HEK293T (cell line): ENCODE data around the gene NTN4.

ENCODE experiments used
- CTCF ChIA-PET: fragments of 350-600 bp; formaldehyde crosslinking; extraction: SDS; loops from one replicate; lab custom pipeline; 2021; ENCODE audit warnings: antibody characterized with exemption, inconsistent platforms; lab: Yijun Ruan, JAX
- POLR2A ChIA-PET: fragments of 350-600 bp; formaldehyde crosslinking; extraction: SDS; loops from one replicate; lab custom pipeline; 2020; ENCODE audit warnings: antibody characterized with exemption, inconsistent platforms; lab: Yijun Ruan, JAX
- DNase-seq: peaks from one replicate; pipeline ENCODE4 v3.0.0; 2012; ENCODE audit warnings: mixed read lengths; ENCODE audit errors: extremely low spot score
- ARNT ChIP-seq: fragments of 450-650 bp; IDR thresholded peaks from 2 replicates; pipeline ENCODE4 v1.6.1; 2017; ENCODE audit warnings: mild to moderate bottlenecking
- BHLHE40 ChIP-seq: fragments of 450-650 bp; IDR thresholded peaks from 2 replicates; pipeline ENCODE4 v1.6.1; 2016; ENCODE audit warnings: mild to moderate bottlenecking, moderate library complexity, borderline replicate concordance
- CTBP1 ChIP-seq: fragments of 450-650 bp; IDR thresholded peaks from 2 replicates; pipeline ENCODE4 v1.6.1; 2016; ENCODE audit warnings: borderline replicate concordance
- ELF4 ChIP-seq: fragments of 450-650 bp; IDR thresholded peaks from 2 replicates; pipeline ENCODE4 v1.6.1; 2017; ENCODE audit warnings: antibody characterized with exemption
- FOXA1 ChIP-seq: fragments of 450-650 bp; IDR thresholded peaks from 2 replicates; pipeline ENCODE4 v1.6.1; 2016; ENCODE audit warnings: mild to moderate bottlenecking
- FOXK2 ChIP-seq: fragments of 450-650 bp; IDR thresholded peaks from 2 replicates; pipeline ENCODE4 v1.6.1; 2016; ENCODE audit warnings: mild to moderate bottlenecking
- FOXM1 ChIP-seq: fragments of 450-650 bp; IDR thresholded peaks from 2 replicates; pipeline ENCODE4 v1.6.1; 2017; ENCODE audit warnings: mild to moderate bottlenecking, borderline replicate concordance
- HDGF ChIP-seq: fragments of 450-650 bp; IDR thresholded peaks from 2 replicates; pipeline ENCODE4 v1.6.1; 2017; ENCODE audit warnings: antibody characterized with exemption, borderline replicate concordance
- L3MBTL2 ChIP-seq: fragments of 450-650 bp; conservative IDR thresholded peaks from 2 replicates; pipeline ENCODE4 v1.6.1; 2016; ENCODE audit warnings: mild to moderate bottlenecking
- LEF1 ChIP-seq: fragments of 450-650 bp; IDR thresholded peaks from 2 replicates; pipeline ENCODE4 v1.6.1; 2017; ENCODE audit warnings: mild to moderate bottlenecking, borderline replicate concordance
- NFRKB ChIP-seq: fragments of 450-650 bp; IDR thresholded peaks from 2 replicates; pipeline ENCODE4 v1.6.1; 2016; ENCODE audit warnings: mild to moderate bottlenecking, moderate library complexity
- PKNOX1 ChIP-seq: fragments of 450-650 bp; IDR thresholded peaks from 2 replicates; pipeline ENCODE4 v1.6.1; 2016
- SP1 ChIP-seq: fragments of 450-650 bp; IDR thresholded peaks from 2 replicates; pipeline ENCODE4 v1.6.1; 2017
- SUZ12 ChIP-seq: fragments of 450-650 bp; IDR thresholded peaks from 2 replicates; pipeline ENCODE4 v1.6.1; 2016; ENCODE audit warnings: mild to moderate bottlenecking
- TARDBP ChIP-seq: fragments of 450-650 bp; IDR thresholded peaks from 2 replicates; pipeline ENCODE4 v1.6.1; 2016
- ZNF384 ChIP-seq: fragments of 450-650 bp; IDR thresholded peaks from 2 replicates; pipeline ENCODE4 v1.6.1; 2016

NTN4 gene

DNA sequence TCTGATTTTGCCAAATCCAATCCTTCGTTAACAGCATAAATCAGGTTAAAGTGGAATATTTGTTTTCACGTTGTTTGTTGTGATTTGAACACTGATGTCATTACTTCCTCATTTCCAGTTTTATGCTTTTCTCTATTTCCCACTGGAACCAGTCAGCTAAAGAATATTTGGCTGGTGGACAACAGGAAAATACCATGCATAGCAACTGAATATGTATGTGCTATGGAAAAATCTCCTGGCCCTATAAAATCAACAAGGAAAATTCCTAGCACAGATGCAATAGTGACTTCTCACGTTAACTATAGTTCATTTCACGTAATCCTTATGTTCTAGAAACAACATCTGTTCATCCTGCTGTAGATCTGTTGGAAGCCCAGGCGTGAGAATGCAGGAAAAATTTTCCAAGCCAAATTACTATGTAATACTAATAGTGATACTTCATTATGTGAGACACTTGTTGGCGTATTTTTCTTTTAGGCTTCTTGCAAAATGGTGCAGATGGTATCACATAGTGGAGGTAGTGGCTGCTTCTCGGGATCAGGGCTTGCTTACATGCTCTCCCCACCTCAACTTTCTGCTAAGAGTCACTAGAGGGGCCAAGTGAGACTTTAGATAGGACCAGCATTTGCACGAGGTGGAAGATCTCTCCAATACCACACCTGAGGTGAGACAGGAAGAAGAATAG lies 153.0 kb downstream of the NTN4 start:
- ChIA-PET POLR2A (no interaction called here), CTCF (no interaction called here)
- DNase-seq = no peak
- no peak for TF ChIP-seq FOXK2
- no peak for TF ChIP-seq ARNT
- no peak for TF ChIP-seq ZNF384
- no peak for TF ChIP-seq L3MBTL2
- TF ChIP-seq SP1 = no peak
- TF ChIP-seq ELF4 = no peak
- TF ChIP-seq CTBP1 = no peak
- no peak for TF ChIP-seq FOXA1
- no peak for TF ChIP-seq PKNOX1
- TF ChIP-seq NFRKB = no peak
- TF ChIP-seq HDGF = no peak
- no peak for TF ChIP-seq LEF1
- no peak for TF ChIP-seq TARDBP
- TF ChIP-seq BHLHE40 = no peak
- TF ChIP-seq SUZ12 = no peak
- TF ChIP-seq FOXM1 = no peak

- CTCF ChIA-PET = no interaction called here
- no peak for TF ChIP-seq HDGF
- TF ChIP-seq SP1 = no peak
- TF ChIP-seq ZNF384 = no peak
- TF ChIP-seq ARNT = no peak
- TF ChIP-seq FOXK2 = no peak
- TF ChIP-seq BHLHE40 = no peak
- TF ChIP-seq L3MBTL2 = no peak
- TF ChIP-seq SUZ12 = no peak
- TF ChIP-seq NFRKB = no peak
- TF ChIP-seq FOXA1 = no peak
- no peak for TF ChIP-seq FOXM1
- TF ChIP-seq ELF4 = no peak
- TF ChIP-seq CTBP1 = no peak
- TF ChIP-seq PKNOX1 = no peak
- TF ChIP-seq LEF1 = no peak
- POLR2A ChIA-PET = no interaction called here
- no peak for DNase-seq
Observed at GRCh38 chr12:95637010-95637409, 153.6 kb downstream of the NTN4 start.

- CTCF ChIA-PET = interaction anchor here (0.6 kb wide), 1 partner anchor 11 kb away, joined by 3 read pairs; no protein-coding TSS in a partner anchor
- TF ChIP-seq SUZ12 (no peak), FOXK2 (no peak), LEF1 (no peak), ELF4 (no peak), ARNT (no peak), L3MBTL2 (no peak), ZNF384 (no peak), SP1 (no peak), FOXM1 (no peak), CTBP1 (no peak), BHLHE40 (no peak), HDGF (no peak), PKNOX1 (no peak), TARDBP (no peak), NFRKB (no peak), FOXA1 (no peak)
- POLR2A ChIA-PET = no interaction called here
- no peak for DNase-seq
Observed at GRCh38 chr12:95634622-95635621, 155.6 kb downstream of the NTN4 start.

GRCh38 chr12:95633732-95634465 lies 156.7 kb downstream of the NTN4 start:
- ChIA-PET CTCF (interaction anchor here (1.3 kb wide), 1 partner anchor 164 kb away, joined by 4 read pairs; no protein-coding TSS in a partner anchor), POLR2A (no interaction called here)
- TF ChIP-seq NFRKB = no peak
- TF ChIP-seq PKNOX1 = no peak
- TF ChIP-seq ARNT = no peak
- no peak for TF ChIP-seq L3MBTL2
- TF ChIP-seq SP1 = no peak
- TF ChIP-seq SUZ12 = no peak
- no peak for TF ChIP-seq FOXK2
- TF ChIP-seq LEF1 = no peak
- TF ChIP-seq FOXA1 = no peak
- TF ChIP-seq BHLHE40 = no peak
- no peak for DNase-seq
